Ishikawa (cell line): ENCODE data around the gene IGF1R.

Experiments used
- CREB1 ChIP-seq: IDR thresholded peaks from 2 replicates; pipeline ENCODE4 v1.6.1; 2012; ENCODE audit warnings: low read depth
- EGR1 ChIP-seq: IDR thresholded peaks from 2 replicates; pipeline ENCODE4 v1.6.1; 2012
- USF1 ChIP-seq: IDR thresholded peaks from 2 replicates; pipeline ENCODE4 v1.6.1; 2012

- TF ChIP-seq CREB1, result no peak
- TF ChIP-seq USF1, result no peak
- no peak for TF ChIP-seq EGR1
These were observed 70.2 kb downstream of the IGF1R start for GRCh38 chr15:98718426-98719136.
